HG03442 (cell line): ENCODE measurements around the gene NINJ2.

Experiments used
- ATAC-seq: cut with Tn5 transposase; IDR thresholded peaks from one replicate; pipeline ENCODE4 v1.9.1; 2021; ENCODE audit warnings: mild to moderate bottlenecking, moderate library complexity; ENCODE audit not compliant: unreplicated experiment

Gene NINJ2

DNA sequence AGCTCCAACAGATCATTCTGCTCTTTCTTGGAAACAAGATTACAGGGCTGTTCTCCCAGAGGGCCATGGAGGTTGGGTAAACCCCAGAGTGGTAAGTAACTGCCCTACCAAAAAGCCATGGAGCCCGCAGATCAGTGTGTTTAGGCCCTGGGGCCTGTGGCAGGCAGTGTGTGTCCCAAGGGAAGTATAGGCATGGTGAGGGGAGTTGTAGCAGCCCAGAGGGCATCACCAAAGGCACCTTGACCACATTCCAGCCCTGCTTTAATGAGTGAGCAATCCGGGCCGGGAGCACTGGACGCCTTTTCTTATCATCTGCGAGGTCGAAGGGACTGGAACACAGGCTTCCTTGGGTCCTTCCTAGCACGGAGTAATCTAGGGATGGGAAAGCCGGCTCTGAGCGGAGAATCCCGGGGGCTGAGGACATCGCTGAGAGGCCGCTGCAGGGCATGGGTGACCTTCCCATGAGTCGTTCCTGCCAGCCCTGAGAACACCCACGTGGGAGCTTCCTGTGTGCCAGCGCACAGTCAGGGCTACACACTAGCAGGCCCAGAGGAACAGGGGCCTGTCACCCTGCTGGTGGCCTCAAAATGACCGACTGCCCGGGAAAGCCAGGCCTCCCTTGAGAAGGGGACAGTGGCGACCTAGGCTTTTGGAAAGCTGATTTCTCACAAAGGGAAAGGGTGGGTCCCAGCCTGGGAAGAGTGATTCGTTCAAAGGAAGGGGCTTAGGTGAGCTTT is 91.3 kb downstream of the NINJ2 start:
- ATAC-seq = no peak

DNA sequence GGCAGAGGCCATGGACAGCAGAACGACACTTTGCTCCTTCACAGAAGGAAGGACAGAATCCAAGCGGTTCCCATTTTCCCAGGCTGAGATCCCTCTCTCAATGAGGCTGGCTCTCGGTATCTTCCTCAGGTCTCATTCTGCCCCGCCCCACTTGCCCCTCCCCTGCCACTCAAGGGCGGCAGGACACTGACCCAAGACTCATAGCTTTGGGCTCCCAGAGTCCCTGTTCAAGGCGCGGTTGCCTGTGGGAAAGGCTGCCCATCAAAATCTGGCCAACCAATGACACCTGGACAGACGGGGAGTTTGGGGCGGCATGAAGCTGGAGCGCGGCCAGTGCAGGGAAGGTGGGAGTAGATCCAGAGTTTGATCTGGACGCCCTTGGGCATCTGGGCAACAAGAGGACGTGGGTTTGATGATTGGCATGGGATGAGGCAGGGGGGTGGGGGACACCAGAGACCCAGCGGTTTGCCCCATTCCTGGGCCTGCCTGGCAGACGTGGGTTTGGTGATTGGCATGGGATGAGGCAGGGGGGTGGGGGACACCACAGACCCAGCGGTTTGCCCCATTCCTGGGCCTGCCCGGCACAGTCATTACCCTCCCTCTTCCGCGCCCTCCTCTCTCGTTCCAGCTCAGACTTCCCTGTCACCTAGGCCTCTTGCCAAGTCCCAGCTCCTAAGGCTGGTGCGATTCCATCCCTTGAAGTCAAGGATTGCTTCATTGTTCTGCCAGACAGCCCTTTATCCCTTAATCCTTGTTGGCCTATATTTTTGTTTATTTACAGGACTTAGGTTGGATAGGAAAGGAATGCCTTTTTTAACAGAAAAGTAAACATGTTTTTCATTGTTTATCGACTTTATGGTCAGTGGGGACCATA is 92.1 kb downstream of the NINJ2 start:
- no peak for ATAC-seq

DNA sequence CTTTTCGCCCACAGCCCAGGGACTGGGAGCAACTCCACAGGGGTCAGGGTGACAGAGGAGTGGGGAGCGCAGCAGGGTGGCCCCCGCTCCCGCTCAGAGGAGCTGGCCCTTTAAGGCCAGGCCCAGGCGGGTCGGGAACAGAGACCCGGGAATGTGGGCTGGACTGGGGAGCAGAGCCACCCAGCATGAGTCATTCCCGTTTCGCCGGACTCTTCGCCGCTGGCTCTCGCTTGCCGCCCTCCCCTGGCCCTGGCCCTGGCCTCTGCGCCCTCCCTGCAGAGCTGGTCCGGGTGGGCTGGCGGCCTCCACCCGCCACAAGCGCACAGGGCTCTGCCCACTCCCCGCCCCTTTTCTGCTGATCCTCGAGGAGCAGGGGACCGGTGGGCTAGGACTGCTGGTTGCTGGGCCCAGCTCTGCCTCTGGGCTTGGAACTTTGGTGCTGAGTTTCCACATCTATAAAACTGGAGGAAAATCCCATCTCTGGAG is 92.8 kb downstream of the NINJ2 start:
- ATAC-seq = no peak

- ATAC-seq = no peak
These were observed 93.3 kb downstream of the NINJ2 start for GRCh38 chr12:569803-570434.

- ATAC-seq = no peak
These were observed 94.1 kb downstream of the NINJ2 start for GRCh38 chr12:569091-569676.

DNA sequence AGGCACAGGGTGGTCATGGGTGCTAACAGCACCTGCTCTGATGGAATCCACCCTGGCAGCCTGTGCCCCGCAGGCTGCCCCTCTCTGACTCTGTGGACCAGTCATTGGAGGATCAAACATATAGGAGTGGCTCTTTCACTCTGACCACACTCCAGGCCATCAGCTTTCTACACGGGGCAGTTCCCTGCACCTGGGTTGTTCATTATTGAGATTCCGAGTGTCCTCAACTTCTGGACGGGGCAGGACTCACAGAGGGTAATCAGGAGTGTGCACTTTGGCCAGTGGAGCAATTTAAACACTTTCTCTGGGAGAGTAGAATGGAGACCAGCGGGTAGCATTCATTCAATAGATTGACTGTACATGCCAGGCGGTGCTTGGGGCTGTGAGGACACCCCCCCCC is 94.8 kb downstream of the NINJ2 start:
- no peak for ATAC-seq

GRCh38 chr12:565589-566105 is 97.6 kb downstream of the NINJ2 start:
- no peak for ATAC-seq

- ATAC-seq = no peak
These were observed 98.1 kb downstream of the NINJ2 start for GRCh38 chr12:565161-565560.

- no peak for ATAC-seq
These were observed 99.4 kb downstream of the NINJ2 start for GRCh38 chr12:563787-564298.

- ATAC-seq = no peak
These were observed 99.9 kb downstream of the NINJ2 start for GRCh38 chr12:563250-563781.

- no peak for ATAC-seq
These were observed 100.6 kb downstream of the NINJ2 start for GRCh38 chr12:562634-563033.

- no peak for ATAC-seq
These were observed 101.2 kb downstream of the NINJ2 start for GRCh38 chr12:561908-562593.

- no peak for ATAC-seq
These were observed 101.9 kb downstream of the NINJ2 start for GRCh38 chr12:561391-561705.

DNA sequence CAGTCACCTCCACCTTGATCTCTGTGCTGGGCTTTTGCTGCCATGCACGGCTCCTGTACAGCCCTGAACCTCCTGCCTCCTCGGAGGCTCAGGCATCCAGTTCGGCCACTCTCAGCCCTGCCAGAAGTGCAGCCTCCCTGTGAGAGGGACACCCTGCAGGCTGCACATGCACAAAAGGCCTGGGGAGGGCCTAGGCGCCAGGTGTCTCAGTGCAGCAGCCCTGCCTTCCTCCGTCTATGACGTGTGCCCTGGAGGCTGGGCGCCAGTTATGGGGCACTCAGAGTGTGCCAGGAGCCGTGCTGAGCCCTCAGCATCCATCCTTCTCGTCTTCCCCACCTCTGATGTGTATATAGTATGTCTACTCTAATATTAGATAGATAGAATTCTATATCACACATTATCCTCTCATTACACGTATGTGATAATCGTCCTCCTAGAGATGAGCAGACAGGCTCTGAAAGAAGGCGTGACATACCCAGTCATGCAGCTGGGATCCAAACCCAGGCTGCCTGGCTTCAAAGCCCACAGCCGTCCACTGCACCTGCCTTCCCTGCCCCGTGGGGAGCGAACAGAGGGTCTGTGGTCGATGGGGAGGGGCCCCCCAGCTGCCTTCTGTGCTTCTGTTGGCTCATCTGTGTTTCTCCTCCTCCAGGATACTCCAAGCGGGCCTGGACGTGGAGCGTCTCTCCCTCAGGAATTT is 102.4 kb downstream of the NINJ2 start:
- ATAC-seq = no peak

DNA sequence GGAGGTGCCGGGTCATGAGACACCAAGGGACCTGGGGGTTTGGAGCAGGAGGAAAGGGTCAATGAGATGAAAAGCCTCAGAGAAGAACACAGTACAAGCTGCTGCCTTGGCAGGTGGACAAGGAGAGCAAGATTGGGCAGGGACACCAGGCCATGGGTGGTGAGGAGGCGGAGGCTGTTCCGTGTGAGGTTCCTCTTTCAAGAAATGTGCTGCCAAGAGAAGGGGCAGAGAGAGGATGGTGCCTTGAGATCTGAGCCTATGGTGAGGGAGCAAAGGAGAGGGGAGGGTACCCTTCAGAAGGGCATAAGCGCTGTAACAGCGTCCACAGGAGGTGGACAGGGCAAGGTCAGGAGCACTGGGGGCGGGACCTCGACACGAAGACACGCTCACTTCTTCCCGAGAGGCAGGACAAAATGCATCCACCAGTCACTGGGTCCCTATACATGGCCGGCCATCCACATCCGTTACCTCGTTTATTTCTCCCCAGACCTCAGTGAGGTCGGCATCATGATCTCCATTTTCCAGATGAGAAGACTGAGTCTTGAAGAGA is 103.3 kb downstream of the NINJ2 start:
- ATAC-seq = no peak

DNA sequence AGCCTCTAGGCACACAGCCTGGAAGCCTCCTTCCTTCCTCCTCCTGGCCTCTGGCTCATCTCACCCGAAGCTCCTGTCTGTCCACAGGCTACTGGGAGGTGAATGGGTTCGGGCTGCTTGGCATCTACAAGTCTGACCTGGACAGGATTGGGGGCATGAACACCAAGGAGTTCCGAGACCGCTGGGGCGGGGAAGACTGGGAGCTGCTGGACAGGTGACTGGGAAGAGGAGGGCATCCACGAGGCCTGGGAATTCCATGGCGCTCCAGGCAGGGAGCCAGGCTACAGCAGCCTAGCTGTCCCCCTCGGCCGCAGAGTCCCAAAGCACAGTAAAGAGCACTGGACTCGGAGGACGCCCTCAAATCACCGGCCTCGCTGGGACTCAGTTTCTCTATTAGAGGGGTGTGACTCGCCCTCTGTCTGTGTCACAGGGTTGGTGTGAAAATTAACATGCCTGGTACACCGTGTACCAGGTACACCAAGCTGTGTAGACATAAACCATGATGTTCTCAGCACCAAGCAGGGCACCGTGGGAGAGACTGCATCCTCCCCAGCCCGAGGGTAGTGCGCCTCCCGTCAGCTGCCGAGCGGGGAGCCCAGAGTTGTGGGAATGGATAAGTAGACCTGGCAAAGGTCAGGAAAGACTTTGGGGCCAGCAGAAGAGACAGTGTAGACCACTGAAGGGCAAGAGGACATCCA is 103.9 kb downstream of the NINJ2 start:
- no peak for ATAC-seq

DNA sequence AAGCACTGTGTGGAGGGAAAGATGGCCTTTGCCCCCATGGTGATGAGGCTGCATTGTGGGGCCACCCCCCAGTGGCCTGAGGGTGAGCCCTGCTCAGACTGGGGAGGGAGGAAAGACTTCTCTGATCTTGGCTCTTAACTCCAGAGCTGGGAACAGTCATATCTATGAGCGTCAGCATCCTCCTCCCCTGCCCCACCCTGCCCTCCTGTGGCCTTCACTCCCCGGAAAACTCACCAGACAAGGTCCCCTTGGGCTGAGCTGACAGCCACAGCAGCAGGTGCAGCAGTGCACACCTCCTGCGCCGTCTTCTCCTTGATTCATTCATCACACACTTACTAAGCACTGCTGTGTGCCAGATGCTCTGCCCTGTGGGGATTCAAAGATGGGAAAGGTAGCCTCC is 104.7 kb downstream of the NINJ2 start:
- ATAC-seq = no peak

DNA sequence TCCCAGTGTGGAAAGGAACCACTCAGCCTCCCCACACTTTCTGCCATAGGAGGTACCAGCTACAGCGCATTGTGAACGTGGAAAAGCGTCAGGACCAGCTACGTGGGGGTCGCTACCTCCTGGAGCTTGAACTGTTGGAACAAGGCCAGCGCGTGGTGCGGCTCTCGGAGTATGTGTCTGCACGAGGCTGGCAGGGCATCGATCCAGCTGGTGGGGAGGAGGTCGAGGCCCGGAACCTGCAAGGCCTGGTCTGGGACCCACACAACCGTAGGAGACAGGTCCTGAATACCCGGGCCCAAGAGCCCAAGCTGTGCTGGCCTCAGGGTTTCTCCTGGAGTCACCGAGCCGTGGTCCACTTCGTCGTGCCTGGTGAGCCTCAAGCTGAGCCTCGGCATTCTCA is 106.7 kb downstream of the NINJ2 start:
- ATAC-seq = no peak

GRCh38 chr12:554001-554285 is 109.3 kb downstream of the NINJ2 start:
- ATAC-seq = no peak
